Activated CD4-positive, alpha-beta T cell treated with anti-CD3 and anti-CD28 coated beads for 36 hours (primary cell): ENCODE results near the gene RB1. TPM values are rescaled to one million over a fixed set of nuclear protein-coding genes. Genes with fewer than 3 reads are reported as not detected.
A peak's percentile ranks its signal among the peaks of the same experiment; 100 is the strongest.
"Not testable (repeated sequence)": the region's sequence is repeated elsewhere in the genome, so short reads cannot be mapped to it uniquely, and the experiment has no call there.

Experiments
- ATAC-seq: fragments of 200-7000 bp; cut with Tn5 transposase; one replicate; pipeline ENCODE4 v1.10.0; 2021; ENCODE audit warnings: mild to moderate bottlenecking, moderate library complexity
- CTCF ChIA-PET: fragments of 350-600 bp; sonication (Branson Sonifier 250); formaldehyde crosslinking; loops from one replicate; lab custom pipeline; 2021; ENCODE audit warnings: antibody characterized with exemption; lab: Charles Lee
- POLR2A ChIA-PET: fragments of 350-600 bp; sonication (Branson Sonifier 250); formaldehyde crosslinking; loops from one replicate; lab custom pipeline; 2021; ENCODE audit warnings: antibody characterized with exemption, inconsistent platforms; lab: Charles Lee
- DNase-seq: peaks from one replicate; pipeline ENCODE4 v3.0.0-alpha.2; 2020
- H3K27ac Mint-ChIP-seq: one replicate; pipeline ENCODE4 v1.8.0; 2021; ENCODE audit warnings: mixed read lengths
- H3K27me3 Mint-ChIP-seq: one replicate; pipeline ENCODE4 v1.8.0; 2021; ENCODE audit warnings: mixed read lengths
- H3K36me3 Mint-ChIP-seq: one replicate; pipeline ENCODE4 v1.8.0; 2021; ENCODE audit warnings: low read depth, mixed read lengths
- H3K4me1 Mint-ChIP-seq: one replicate; pipeline ENCODE4 v1.8.0; 2021; ENCODE audit warnings: mixed read lengths
- H3K4me3 Mint-ChIP-seq: one replicate; pipeline ENCODE4 v1.8.0; 2021; ENCODE audit warnings: mild to moderate bottlenecking, moderate library complexity, mixed read lengths
- H3K9me3 Mint-ChIP-seq: one replicate; pipeline ENCODE4 v1.8.0; 2021; ENCODE audit warnings: low read depth, mixed read lengths
- intact Hi-C, 2 experiments: fragments of 100-400 bp; cut with DNase I in 1 of 2; cut with micrococcal nuclease in 1 of 2; formaldehyde crosslinking; loops; one replicate each; pipeline versions ENCODE4 v1.14.2 to v1.15.1; 2022 to 2024; cut with DNase I, micrococcal nuclease
- total RNA-seq, 2 experiments: library from RNA; stranded (reverse); gene quantifications; one replicate each; pipeline ENCODE4 v1.2.3, GENCODE V29; 2021

The RB1 gene
- total RNA-seq, 2 experiments from 2014 or later: 26.9 to 32.8 TPM

DNA sequence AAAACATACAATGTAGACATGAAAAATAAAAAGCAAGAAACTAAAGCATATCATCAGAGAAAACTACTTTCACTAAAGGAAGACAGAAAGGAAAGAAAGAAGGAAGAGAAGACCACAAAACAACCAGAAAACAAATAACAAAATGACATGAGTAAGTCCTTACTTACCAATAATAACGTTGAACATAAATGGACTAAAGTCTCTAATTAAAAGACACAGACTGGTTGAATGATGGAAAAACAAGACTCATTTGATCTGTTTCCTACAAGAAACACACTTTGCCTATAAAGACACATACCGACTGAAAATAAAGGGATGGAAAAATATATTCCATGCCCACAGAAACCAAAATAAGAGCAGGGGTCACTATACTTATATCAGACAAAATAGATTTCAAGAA is 46.0 kb downstream of the RB1 start:
- Mint-ChIP-seq H3K4me3 (no peak overlapping the region), H3K36me3 (peaks cover 69% of the 10 kb centered on the region), H3K27ac (no peak overlapping the region), H3K27me3 (no peaks in the 10 kb centered on the region), H3K9me3 (peaks cover 32% of the 10 kb centered on the region), H3K4me1 (no peaks in the 10 kb centered on the region)
- ATAC-seq (no peak), DNase-seq (no peak)
- intact Hi-C loops: no loop called here
- ChIA-PET CTCF (no interaction called here), POLR2A (no interaction called here)

GRCh38 chr13:48353590-48353989 is 50.0 kb downstream of the RB1 start:
- H3K4me1 Mint-ChIP-seq: no peaks in the 10 kb centered on the region
- ATAC-seq (no peak), DNase-seq (no peak)
- peaks cover 36% of the 10 kb centered on the region for H3K9me3 Mint-ChIP-seq
- POLR2A ChIA-PET: no interaction called here
- intact Hi-C loops: no loop called here
- H3K27ac Mint-ChIP-seq: no peak overlapping the region
- no peaks in the 10 kb centered on the region for H3K27me3 Mint-ChIP-seq
- no peak overlapping the region for H3K4me3 Mint-ChIP-seq
- H3K36me3 Mint-ChIP-seq: peaks cover 54% of the 10 kb centered on the region
- CTCF ChIA-PET: no interaction called here

GRCh38 chr13:48355524-48355923 is 52.0 kb downstream of the RB1 start:
- Mint-ChIP-seq H3K36me3 (peaks cover 45% of the 10 kb centered on the region), H3K9me3 (peaks cover 33% of the 10 kb centered on the region)
- CTCF ChIA-PET, POLR2A ChIA-PET, H3K27ac Mint-ChIP-seq, intact Hi-C loops, H3K4me3 Mint-ChIP-seq, DNase-seq, H3K4me1 Mint-ChIP-seq, H3K27me3 Mint-ChIP-seq, ATAC-seq: not testable (repeated sequence)

DNA sequence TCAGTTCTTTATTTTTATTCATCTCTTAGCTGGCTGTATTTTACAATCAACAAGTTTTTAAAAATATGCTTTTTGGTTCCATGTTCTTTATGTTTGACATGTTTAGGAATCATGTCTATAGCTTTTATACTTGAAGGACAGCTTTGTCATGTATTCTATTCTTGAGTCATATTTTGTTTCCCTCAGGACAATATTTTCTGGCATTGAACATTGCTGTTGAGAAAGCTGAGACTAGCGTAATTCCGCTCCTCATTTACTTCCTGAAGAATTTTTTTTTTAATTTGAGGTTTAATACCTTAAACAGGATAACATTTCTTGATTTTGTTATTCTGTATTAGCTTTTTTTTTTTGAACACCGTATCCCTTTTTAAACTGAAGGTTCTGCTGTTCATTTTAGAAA is 53.2 kb downstream of the RB1 start:
- no peak overlapping the region for H3K27ac Mint-ChIP-seq
- CTCF ChIA-PET: interaction anchor here (0.6 to 2.3 kb wide), 4 partner anchors 8 to 229 kb away, joined by 4 to 8 read pairs (median 4); no protein-coding TSS in a partner anchor
- no peaks in the 10 kb centered on the region for H3K4me1 Mint-ChIP-seq
- peaks cover 36% of the 10 kb centered on the region for H3K36me3 Mint-ChIP-seq
- intact Hi-C loops: no loop called here
- DNase-seq (no peak), ATAC-seq (no peak)
- H3K4me3 Mint-ChIP-seq: no peak overlapping the region
- POLR2A ChIA-PET: no interaction called here
- peaks cover 26% of the 10 kb centered on the region for H3K9me3 Mint-ChIP-seq
- no peaks in the 10 kb centered on the region for H3K27me3 Mint-ChIP-seq

DNA sequence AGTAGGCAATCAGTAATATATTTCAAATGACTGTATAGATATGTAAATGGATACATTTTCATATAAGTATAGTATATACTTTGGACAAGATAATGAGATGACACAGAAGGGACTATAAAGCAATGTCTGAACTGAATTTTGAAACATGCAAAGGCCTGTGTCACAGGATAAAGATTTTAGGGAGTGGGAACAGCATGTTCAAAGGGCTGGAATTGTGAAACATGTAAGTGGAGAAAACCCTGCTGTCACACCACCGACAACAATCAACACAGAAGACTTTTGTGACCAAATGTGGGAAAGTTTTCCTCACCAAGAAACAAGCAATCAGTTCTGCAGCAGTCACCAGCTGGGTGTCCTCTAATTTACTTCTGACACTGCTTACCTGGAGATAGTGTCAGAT is 66.4 kb downstream of the RB1 start:
- no peak overlapping the region for H3K27ac Mint-ChIP-seq
- ATAC-seq (no peak), DNase-seq (no peak)
- ChIA-PET POLR2A (no interaction called here), CTCF (interaction anchor here (0.7 to 0.8 kb wide), 2 partner anchors 119 to 394 kb away, joined by 3 read pairs; no protein-coding TSS in a partner anchor)
- peaks cover 19% of the 10 kb centered on the region for H3K36me3 Mint-ChIP-seq
- no peak overlapping the region for H3K4me3 Mint-ChIP-seq
- H3K9me3 Mint-ChIP-seq: no peaks in the 10 kb centered on the region
- intact Hi-C loops: no loop called here
- H3K27me3 Mint-ChIP-seq: no peaks in the 10 kb centered on the region
- H3K4me1 Mint-ChIP-seq: no peaks in the 10 kb centered on the region

- ATAC-seq (no peak), DNase-seq (no peak)
- Mint-ChIP-seq H3K27ac (no peak overlapping the region), H3K27me3 (no peaks in the 10 kb centered on the region), H3K9me3 (no peaks in the 10 kb centered on the region), H3K4me1 (no peaks in the 10 kb centered on the region), H3K4me3 (no peak overlapping the region), H3K36me3 (peaks cover 21% of the 10 kb centered on the region)
- intact Hi-C loops: no loop called here
- ChIA-PET POLR2A (no interaction called here), CTCF (interaction anchor here (0.6 to 0.8 kb wide), 3 partner anchors 120 to 1825 kb away, joined by 3 read pairs; no protein-coding TSS in a partner anchor)
Measured at GRCh38 chr13:48370815-48371214, 67.3 kb downstream of the RB1 start.

DNA sequence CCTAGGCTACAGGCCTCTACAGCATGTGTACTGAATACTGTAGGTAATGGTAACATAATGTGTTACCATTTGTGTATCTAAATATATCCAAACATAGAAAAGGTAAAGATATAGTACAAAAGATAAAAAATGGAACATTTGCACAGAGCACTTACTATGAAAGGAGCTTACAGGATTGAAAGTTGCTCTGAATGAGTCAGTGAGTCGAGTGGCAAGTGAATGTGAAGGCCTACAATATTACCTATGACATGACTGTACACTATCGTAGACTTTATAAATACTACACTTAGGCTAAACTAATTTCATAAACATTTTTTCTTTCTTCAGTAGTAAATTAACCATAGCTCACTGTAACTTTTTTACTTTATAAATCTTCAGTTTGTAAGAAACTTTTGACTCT is 74.3 kb downstream of the RB1 start:
- H3K4me1 Mint-ChIP-seq: no peaks in the 10 kb centered on the region

GRCh38 chr13:48380581-48380980 is 77.0 kb downstream of the RB1 start:
- H3K4me3 Mint-ChIP-seq: no peak overlapping the region
- DNase-seq (no peak), ATAC-seq (no peak)
- H3K4me1 Mint-ChIP-seq: no peaks in the 10 kb centered on the region
- peaks cover 33% of the 10 kb centered on the region for H3K36me3 Mint-ChIP-seq
- ChIA-PET POLR2A (no interaction called here), CTCF (interaction anchor here (0.5 to 1.0 kb wide), 2 partner anchors 8 to 16 kb away, joined by 3 read pairs; no protein-coding TSS in a partner anchor)
- intact Hi-C loops: no loop called here
- H3K9me3 Mint-ChIP-seq: no peaks in the 10 kb centered on the region
- no peaks in the 10 kb centered on the region for H3K27me3 Mint-ChIP-seq
- H3K27ac Mint-ChIP-seq: no peak overlapping the region

More for the DNA sequence above, 74.3 kb downstream of the RB1 start:
- ATAC-seq: peak; percentile 63
- POLR2A ChIA-PET: no interaction called here
- Mint-ChIP-seq H3K4me3 (no peak overlapping the region), H3K9me3 (no peaks in the 10 kb centered on the region), H3K36me3 (peaks cover 44% of the 10 kb centered on the region), H3K27ac (no peak overlapping the region), H3K27me3 (no peaks in the 10 kb centered on the region)
- no peak for DNase-seq
- intact Hi-C loops: no loop called here
- CTCF ChIA-PET: interaction anchor here (1.4 kb wide), 1 partner anchor 15 kb away, joined by 3 read pairs; no protein-coding TSS in a partner anchor

DNA sequence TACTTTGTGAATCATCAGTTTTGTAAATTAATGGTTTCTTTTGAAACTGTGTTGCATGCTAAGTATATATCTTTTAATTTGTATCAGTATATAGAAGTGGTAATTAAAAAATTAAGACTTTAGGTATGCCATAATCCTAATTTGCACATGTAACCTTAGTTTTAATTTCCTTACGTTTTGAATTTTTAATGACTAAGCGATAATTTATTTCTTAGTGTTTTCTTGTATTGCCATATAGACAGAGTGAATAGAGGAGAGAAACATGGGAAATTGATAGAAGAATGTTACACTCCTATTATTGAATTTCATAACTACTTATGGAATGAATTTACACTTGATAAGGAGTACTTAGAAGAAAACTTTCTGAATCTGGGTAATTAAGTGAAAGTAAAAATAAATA is 79.8 kb downstream of the RB1 start:
- POLR2A ChIA-PET: no interaction called here
- Mint-ChIP-seq H3K27ac (no peak overlapping the region), H3K4me3 (no peak overlapping the region), H3K9me3 (no peaks in the 10 kb centered on the region), H3K4me1 (no peaks in the 10 kb centered on the region), H3K27me3 (no peaks in the 10 kb centered on the region), H3K36me3 (peaks cover 30% of the 10 kb centered on the region)
- intact Hi-C loops: no loop called here
- CTCF ChIA-PET: no interaction called here
- DNase-seq (no peak), ATAC-seq (no peak)

DNA sequence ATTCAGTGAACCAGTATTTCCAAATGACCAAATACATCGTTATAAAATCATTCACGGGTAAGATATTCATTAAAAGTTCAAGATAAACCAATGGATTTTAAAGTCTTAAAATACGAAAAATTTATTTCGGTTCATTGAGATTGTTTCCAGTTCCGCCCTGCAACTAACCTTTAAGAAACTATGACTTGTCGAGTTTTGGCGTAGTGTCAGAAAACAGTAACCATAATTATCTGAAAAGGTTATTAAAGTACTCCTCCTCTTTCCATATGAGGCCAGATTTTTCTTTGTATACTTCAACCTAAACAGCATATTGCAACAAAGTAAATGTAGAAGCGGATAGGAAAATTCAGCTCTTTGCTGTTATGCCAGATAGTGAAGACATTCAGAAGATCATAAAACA is 83.3 kb downstream of the RB1 start:
- intact Hi-C loops: no loop called here
- Mint-ChIP-seq H3K27ac (no peak overlapping the region), H3K9me3 (peaks cover 2% of the 10 kb centered on the region), H3K27me3 (no peaks in the 10 kb centered on the region), H3K4me1 (peaks cover 2% of the 10 kb centered on the region), H3K4me3 (no peak overlapping the region), H3K36me3 (peaks cover 26% of the 10 kb centered on the region)
- DNase-seq: no peak
- CTCF ChIA-PET: interaction anchor here (1.0 kb wide), 1 partner anchor 19 kb away, joined by 3 read pairs; no protein-coding TSS in a partner anchor
- POLR2A ChIA-PET: no interaction called here
- no peak for ATAC-seq

GRCh38 chr13:48391257-48391656 is 87.7 kb downstream of the RB1 start:
- no peak for ATAC-seq
- no peak overlapping the region for H3K4me3 Mint-ChIP-seq
- H3K36me3 Mint-ChIP-seq: peaks cover 55% of the 10 kb centered on the region
- DNase-seq: no peak
- H3K9me3 Mint-ChIP-seq: peaks cover 11% of the 10 kb centered on the region
- H3K4me1 Mint-ChIP-seq: peaks cover 2% of the 10 kb centered on the region
- intact Hi-C loops: no loop called here
- ChIA-PET POLR2A (interaction anchor here (0.7 kb wide), 1 partner anchor 54 kb away, joined by 3 read pairs; no protein-coding TSS in a partner anchor), CTCF (no interaction called here)
- no peaks in the 10 kb centered on the region for H3K27me3 Mint-ChIP-seq
- no peak overlapping the region for H3K27ac Mint-ChIP-seq

- no peak for ATAC-seq
- H3K9me3 Mint-ChIP-seq: peaks cover 14% of the 10 kb centered on the region
- CTCF ChIA-PET: no interaction called here
- H3K4me3 Mint-ChIP-seq: no peak overlapping the region
- no peaks in the 10 kb centered on the region for H3K27me3 Mint-ChIP-seq
- no peak for DNase-seq
- POLR2A ChIA-PET: no interaction called here
- H3K36me3 Mint-ChIP-seq: peaks cover 60% of the 10 kb centered on the region
- H3K4me1 Mint-ChIP-seq: peaks cover 5% of the 10 kb centered on the region
- intact Hi-C loops: no loop called here
- H3K27ac Mint-ChIP-seq: no peak overlapping the region
Measured at GRCh38 chr13:48393030-48393697, 89.6 kb downstream of the RB1 start.
